HG03159 (cell line): Measurements from ENCODE around the gene NRN1L.
"Not testable (repeated sequence)": the region's sequence is repeated elsewhere in the genome, so short reads cannot be mapped to it uniquely, and the experiment has no call there.

Source experiments
- ATAC-seq: cut with Tn5 transposase; IDR thresholded peaks from one replicate; pipeline ENCODE4 v1.9.1; 2021; ENCODE audit warnings: mild to moderate bottlenecking, moderate library complexity; ENCODE audit not compliant: unreplicated experiment

Gene NRN1L

DNA sequence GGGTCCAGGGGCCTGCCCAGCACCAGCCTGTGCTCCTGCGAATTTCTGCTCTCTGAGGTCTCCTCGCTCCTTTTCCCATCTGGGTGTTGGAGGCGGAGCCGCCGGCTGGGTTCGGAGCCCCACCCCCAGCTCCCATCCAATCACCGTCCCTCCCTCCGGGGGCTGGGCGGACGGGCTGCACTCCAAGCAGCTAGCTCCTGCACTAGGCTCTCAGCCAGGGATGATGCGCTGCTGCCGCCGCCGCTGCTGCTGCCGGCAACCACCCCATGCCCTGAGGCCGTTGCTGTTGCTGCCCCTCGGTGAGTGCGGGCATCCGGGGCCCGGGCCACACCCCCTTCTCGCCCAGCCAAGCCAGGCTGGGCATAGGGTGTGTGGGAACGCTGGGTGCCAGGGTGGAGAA is at the start of gene NRN1L:
TSS of gene NRN1L (plus strand) at position 202 of the 400 bp plus-strand sequence. CDS start at position 221, 19 bp downstream.
- ATAC-seq: no peak

DNA sequence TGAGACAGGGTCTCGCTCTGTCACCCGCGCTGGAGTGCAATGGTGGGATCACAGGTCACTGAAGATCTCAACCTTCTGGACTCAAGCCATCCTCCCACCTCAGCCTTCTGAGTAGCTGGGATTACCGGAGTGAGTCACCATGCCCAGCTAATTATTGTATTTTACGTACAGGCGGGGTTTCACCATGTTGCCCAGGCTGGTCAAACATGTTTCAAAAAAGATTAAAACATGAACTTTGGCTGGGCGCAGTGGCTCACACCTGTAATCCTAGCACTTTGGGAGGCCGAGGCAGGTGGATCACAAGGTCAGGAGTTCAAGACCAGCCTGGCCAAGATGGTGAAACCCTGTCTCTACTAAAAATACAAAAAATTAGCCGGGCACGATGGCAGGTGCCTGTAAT is 47.5 kb upstream of the NRN1L start:
- ATAC-seq: not testable (repeated sequence)

- no peak for ATAC-seq
These were observed 46.9 kb upstream of the NRN1L start for GRCh38 chr16:67837811-67838210.

DNA sequence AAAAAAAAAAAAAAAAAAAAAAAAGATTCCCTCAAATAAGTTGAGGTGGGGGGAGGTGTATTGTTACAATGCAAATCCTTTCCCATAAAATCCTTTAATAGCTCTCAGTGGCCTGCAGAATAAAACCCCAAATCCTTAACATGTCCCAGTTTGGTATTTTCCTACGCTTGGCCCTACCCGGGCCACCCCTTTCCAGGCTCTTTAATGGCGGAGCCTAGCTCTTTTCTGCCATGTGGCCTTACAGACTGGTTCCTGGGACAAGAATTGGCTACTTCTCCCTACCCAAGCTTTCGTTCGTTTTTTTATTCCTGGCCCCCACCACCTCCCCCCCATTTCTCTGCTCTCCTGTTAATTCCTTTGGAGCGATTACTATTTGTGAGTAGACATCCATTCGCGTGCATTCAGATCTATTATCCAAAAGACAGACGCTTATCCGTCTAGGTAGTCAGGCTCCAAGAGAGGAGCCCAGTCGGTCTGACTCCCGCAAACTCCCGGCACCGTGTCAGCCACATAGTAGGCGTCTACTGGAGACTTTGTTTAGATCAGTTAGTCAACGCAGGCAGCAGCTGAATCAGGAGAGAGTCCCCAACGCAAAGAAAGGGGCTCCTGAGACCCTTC is 43.4 kb upstream of the NRN1L start:
- ATAC-seq: no peak

DNA sequence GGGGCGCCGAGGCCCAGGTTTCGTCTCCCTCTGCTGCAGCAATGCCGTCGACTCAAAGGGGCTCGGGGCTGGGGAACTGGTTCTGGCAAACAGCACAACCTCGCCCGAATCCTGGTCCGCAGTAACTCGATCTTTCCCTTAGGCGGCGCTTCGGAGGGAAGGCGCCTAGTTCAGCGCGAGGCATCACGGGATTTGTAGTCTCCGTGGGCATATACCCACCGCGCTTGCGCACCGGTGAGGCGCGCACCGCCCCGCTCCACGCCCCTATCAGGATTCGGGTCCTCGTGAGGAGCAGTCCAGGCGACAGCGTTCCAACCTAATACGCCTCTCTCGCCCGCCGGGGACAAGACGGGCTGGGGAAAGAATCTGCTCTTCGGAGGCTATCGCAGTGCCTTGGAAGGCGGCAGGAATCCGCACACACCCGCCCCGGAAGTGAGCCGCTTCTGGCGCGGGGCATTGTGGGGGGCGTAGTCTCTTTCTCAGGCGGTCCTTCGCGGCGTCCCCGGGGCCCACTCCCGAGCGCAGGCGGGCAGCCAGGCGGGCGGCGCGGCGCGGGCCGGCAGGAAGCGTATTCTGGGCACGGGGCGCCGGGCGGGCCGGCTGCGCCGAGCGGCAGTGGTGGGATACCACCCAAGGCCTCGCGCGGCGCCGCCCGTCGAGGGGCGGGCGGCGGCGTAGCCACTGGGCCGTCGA is 42.7 kb upstream of the NRN1L start, which contains the start of gene THAP11:
TSS of gene THAP11 (plus strand) at position 505 of the 693 bp plus-strand sequence. CDS start 235 bp downstream, outside the sequence.
- ATAC-seq: peak; percentile 53

DNA sequence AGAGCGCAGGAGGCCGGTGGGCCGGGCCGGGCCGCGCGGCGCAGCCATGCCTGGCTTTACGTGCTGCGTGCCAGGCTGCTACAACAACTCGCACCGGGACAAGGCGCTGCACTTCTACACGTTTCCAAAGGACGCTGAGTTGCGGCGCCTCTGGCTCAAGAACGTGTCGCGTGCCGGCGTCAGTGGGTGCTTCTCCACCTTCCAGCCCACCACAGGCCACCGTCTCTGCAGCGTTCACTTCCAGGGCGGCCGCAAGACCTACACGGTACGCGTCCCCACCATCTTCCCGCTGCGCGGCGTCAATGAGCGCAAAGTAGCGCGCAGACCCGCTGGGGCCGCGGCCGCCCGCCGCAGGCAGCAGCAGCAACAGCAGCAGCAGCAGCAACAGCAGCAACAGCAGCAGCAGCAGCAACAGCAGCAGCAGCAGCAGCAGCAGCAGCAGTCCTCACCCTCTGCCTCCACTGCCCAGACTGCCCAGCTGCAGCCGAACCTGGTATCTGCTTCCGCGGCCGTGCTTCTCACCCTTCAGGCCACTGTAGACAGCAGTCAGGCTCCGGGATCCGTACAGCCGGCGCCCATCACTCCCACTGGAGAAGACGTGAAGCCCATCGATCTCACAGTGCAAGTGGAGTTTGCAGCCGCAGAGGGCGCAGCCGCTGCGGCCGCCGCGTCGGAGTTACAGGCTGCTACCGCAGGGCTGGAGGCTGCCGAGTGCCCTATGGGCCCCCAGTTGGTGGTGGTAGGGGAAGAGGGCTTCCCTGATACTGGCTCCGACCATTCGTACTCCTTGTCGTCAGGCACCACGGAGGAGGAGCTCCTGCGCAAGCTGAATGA is 42.0 kb upstream of the NRN1L start:
- peak; percentile 4 for ATAC-seq

DNA sequence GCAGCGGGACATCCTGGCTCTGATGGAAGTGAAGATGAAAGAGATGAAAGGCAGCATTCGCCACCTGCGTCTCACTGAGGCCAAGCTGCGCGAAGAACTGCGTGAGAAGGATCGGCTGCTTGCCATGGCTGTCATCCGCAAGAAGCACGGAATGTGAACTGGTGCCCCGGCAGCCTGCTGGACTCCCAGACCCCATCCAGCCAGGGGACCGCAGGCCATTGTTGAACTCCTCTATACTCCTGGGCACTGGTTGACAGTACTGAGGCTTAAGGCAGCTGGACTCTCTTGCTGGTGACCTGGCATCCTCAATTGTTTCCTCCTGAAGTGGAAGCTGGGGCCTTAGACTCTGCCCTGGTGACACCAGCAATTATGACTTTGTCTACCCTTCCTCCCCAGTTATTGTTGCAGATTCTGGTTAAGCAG is 41.3 kb upstream of the NRN1L start:
- no peak for ATAC-seq

GRCh38 chr16:67844497-67844896 is 40.2 kb upstream of the NRN1L start:
- no peak for ATAC-seq

GRCh38 chr16:67845291-67846062 is 39.2 kb upstream of the NRN1L start:
- no peak for ATAC-seq

- ATAC-seq: no peak
These were observed 38.7 kb upstream of the NRN1L start for GRCh38 chr16:67846063-67846319.

GRCh38 chr16:67846320-67847063 is 38.2 kb upstream of the NRN1L start, which contains the start of gene NUTF2:
NUTF2 (plus strand) TSS chr16:67846933; CDS start chr16:67865131, 18,198 bp downstream.
- peak; percentile 56 for ATAC-seq

GRCh38 chr16:67847064-67847861 is 37.4 kb upstream of the NRN1L start, which contains the start of gene CENPT:
CENPT (minus strand) TSS chr16:67847693; CDS start chr16:67833859, 13,834 bp downstream.
- peak; percentile 44 for ATAC-seq

DNA sequence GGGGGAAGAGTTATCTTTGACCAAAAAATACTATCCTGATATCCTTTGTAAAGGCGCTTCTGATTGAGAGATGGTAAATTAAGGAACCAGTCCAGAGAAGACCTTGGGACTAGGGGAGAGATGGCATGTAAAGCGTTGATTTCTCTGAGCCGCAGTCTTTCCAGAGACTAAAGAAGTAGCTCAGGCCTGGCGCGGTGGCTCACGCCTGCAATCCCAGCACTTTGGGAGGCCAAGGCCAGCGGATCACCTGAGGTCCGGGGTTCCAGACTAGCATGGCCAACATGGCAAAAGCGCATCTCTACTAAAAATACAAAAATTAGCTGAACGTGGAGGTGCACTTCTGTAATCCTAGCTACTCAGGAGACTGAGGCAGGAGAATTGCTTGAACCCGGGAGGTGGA is 36.6 kb upstream of the NRN1L start:
- ATAC-seq: no peak

DNA sequence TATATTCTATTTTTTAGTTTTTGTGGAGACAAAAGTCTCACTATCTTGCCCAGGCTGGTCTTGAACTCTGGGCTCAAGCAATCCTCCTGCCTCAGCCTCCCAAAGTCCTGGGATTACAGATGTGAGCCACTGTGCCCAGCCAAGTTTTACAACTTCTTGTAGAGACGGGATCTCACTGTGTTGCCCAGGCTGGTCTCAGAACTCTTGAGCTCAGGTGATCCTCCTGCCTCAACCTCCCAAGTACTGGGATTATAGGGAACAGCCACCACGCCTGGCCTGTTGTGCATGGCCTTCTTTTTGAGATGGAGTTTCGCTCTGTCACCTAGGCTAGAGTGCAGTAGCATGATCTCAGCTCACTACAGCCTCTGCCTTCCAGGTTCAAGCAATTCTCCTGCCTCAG is 31.0 kb upstream of the NRN1L start:
- no peak for ATAC-seq

DNA sequence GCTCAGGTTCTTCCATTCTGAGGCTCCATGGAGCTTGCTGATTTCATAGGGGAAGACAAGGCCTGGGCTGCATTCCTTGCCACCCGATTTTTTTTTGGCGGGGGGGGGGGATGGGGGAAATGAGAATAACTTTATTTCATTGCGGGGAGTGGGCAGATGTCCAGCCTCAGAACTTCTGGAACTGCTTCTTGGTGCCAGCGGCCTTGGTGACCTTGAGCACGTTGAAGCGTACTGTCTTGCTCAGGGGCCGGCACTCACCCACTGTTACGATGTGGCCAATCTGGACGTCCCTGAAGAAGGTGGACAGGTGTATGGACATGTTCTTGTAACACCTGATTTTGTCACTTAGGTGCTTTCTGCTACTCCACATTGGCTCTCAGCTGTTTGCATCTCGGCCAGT is 28.9 kb upstream of the NRN1L start:
- no peak for ATAC-seq

DNA sequence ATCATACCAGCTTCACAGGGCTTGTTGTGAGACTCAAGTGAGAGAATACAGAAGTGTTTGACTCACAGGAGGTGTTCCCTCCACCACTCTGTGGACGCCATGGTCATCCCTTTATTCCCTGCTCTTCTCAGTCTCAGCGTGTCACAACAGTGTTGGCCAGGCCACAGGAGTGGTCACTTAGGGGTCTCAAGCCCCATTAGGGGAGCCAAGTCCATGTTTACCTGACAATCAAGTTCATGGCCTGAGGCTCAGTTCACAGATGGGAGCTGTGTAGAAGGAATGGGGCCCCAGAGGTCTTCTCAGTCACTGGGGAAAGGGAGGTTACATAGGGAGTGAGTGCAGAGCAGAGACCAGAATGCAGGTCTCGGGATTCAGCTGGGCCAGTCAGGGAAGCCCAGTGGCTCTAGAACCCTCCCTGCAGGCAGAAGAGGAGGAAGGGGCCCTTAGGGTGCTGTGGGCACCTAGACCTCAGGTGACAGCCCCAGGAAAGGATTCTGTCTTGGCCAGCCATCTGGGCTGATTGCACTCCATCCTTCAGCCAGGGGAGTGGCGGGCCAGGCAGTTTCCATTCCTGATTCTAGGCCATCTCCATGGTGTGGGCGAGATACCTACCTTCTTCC is 27.6 kb upstream of the NRN1L start:
- ATAC-seq: no peak

- no peak for ATAC-seq
These were observed 27.0 kb upstream of the NRN1L start for GRCh38 chr16:67857547-67858233.

GRCh38 chr16:67858500-67858899 is 26.2 kb upstream of the NRN1L start:
- ATAC-seq: no peak
